ENCODE measurements around the gene SEPTIN10. TPM values are rescaled to one million over a fixed set of nuclear protein-coding genes. Genes with fewer than 3 reads are reported as not detected.

SEPTIN10 gene
- total and polyA plus RNA-seq, 2 donors, result 90.2 to 140 TPM

GRCh38 chr2:109510136-109511028, 103.4 kb downstream of the SEPTIN10 start:
- WGBS, result 57% methylated on average over 19 of the region's 19 CpGs
- H3K4me3 ChIP-seq (ENCODE audit: low read depth, low read length), result no peak overlapping the region
- peak; percentile 45 for DNase-seq (ENCODE audit: extremely low spot score)
- no peaks in the 10 kb centered on the region for H3K4me1 ChIP-seq (ENCODE audit: insufficient read depth)
- H3K27ac ChIP-seq (ENCODE audit: low read depth), result no peak overlapping the region
- no peaks in the 10 kb centered on the region for H3K36me3 ChIP-seq (ENCODE audit: insufficient read depth)

DNA sequence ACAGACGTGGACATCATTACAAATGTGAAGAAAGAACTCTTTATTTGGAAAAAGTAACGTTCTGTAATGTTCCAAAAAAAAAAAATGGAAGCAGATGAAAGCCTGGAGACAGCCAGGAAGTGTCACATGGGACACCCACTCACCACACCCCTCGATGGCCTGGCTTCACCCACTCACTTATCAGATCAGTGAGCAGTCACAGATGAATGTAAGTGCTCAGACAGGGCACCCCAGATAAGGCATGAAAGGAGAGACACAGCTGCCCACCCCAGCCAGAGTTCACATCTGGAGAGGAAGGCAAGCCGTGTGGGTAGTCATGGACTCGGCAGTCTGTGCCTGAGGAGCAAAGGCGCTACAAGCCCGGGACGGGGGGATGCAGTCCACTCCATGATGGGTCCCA, 105.2 kb downstream of the SEPTIN10 start:
- no peak overlapping the region for H3K27ac ChIP-seq (ENCODE audit: low read depth)
- no peak overlapping the region for H3K4me3 ChIP-seq (ENCODE audit: low read depth, low read length)
- H3K4me1 ChIP-seq (ENCODE audit: insufficient read depth), result no peaks in the 10 kb centered on the region
- H3K36me3 ChIP-seq (ENCODE audit: insufficient read depth), result no peaks in the 10 kb centered on the region
- no peak for DNase-seq (ENCODE audit: extremely low spot score)
- WGBS, result 68% methylated on average over 8 of the region's 8 CpGs

DNA sequence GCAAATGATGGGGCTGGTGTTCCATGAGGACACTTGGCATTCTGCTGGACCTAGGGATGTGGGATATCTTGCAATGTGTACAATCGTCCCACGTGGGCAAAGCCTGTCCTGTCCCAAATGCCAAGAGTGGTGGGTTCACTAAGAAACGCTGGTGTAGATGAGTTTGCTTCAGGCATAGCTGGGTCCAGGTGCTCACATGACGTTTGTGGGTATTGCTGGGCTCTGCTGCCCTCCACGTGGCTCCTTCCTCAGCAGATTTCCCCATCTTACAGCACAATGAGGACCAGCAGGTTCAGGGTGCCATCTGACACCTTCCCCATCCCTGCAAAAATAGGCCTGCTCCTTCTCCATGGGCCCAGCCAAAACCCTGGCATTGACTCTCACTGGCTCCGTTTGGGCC, 105.9 kb downstream of the SEPTIN10 start:
- no peaks in the 10 kb centered on the region for H3K4me1 ChIP-seq (ENCODE audit: insufficient read depth)
- WGBS, result 81% methylated on average over 6 of the region's 6 CpGs

DNA sequence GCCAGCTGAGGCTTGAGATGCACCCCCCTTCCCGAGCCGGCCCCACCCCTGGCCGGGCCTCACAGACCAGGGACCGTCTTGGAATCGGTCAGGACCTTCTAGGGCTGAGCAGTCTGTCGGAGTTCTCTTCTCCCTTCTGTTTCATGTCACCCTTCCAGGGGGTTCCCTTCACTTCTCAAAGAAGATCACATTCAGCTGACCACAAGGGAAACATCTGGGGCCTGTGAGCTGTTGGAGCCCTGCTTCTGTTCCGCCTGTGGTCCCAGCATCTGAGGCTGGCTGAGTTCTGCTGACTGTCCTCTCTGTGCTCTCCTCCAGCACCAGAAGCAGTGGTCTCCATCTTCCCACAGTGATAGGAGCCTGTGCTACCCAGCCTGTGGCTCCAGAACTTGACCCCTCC, 106.5 kb downstream of the SEPTIN10 start:
- DNase-seq (ENCODE audit: extremely low spot score), result no peak
- H3K4me3 ChIP-seq (ENCODE audit: low read depth, low read length), result no peak overlapping the region
- 55% methylated on average over 7 of the region's 7 CpGs for whole genome bisulfite sequencing
- H3K36me3 ChIP-seq (ENCODE audit: insufficient read depth), result no peaks in the 10 kb centered on the region
- no peaks in the 10 kb centered on the region for H3K4me1 ChIP-seq (ENCODE audit: insufficient read depth)
- no peak overlapping the region for H3K27ac ChIP-seq (ENCODE audit: low read depth)

More for the DNA sequence above, 105.9 kb downstream of the SEPTIN10 start:
- H3K4me3 ChIP-seq (ENCODE audit: low read depth, low read length), result no peak overlapping the region
- no peak for DNase-seq (ENCODE audit: extremely low spot score)
- no peak overlapping the region for H3K27ac ChIP-seq (ENCODE audit: low read depth)
- no peaks in the 10 kb centered on the region for H3K36me3 ChIP-seq (ENCODE audit: insufficient read depth)

DNA sequence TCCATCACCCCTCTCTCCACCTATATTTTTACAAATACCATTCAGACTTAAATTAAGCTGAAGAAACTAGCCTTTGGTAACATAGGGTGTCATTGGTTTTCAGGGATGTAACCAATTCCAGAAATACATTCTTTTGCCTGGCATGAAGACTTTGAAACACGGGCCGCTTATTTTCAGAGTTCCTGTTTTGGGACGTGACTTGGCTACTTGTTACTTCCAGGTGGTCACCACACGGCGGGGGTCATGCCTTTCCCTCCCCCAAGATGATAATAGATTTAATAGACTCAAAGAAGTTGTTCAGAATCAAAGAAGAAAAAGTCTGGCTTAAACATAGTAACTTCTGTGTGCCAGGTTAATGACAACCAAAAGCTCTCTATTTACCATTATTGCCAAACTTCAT, 110.6 kb downstream of the SEPTIN10 start:
- WGBS, result 75% methylated on average over 5 of the region's 5 CpGs
- Histone ChIP-seq H3K36me3 (ENCODE audit: insufficient read depth) (peaks cover 2% of the 10 kb centered on the region), H3K4me1 (ENCODE audit: insufficient read depth) (no peaks in the 10 kb centered on the region), H3K27ac (ENCODE audit: low read depth) (no peak overlapping the region), H3K4me3 (ENCODE audit: low read depth, low read length) (no peak overlapping the region)
- DNase-seq (ENCODE audit: extremely low spot score), result no peak

- Histone ChIP-seq H3K36me3 (ENCODE audit: insufficient read depth) (peaks cover 2% of the 10 kb centered on the region), H3K4me3 (ENCODE audit: low read depth, low read length) (no peak overlapping the region), H3K4me1 (ENCODE audit: insufficient read depth) (no peaks in the 10 kb centered on the region), H3K27ac (ENCODE audit: low read depth) (no peak overlapping the region)
- 95% methylated on average over 21 of the region's 21 CpGs for WGBS
- DNase-seq (ENCODE audit: extremely low spot score), result no peak
These were observed 112.3 kb downstream of the SEPTIN10 start for GRCh38 chr2:109501461-109501860.

DNA sequence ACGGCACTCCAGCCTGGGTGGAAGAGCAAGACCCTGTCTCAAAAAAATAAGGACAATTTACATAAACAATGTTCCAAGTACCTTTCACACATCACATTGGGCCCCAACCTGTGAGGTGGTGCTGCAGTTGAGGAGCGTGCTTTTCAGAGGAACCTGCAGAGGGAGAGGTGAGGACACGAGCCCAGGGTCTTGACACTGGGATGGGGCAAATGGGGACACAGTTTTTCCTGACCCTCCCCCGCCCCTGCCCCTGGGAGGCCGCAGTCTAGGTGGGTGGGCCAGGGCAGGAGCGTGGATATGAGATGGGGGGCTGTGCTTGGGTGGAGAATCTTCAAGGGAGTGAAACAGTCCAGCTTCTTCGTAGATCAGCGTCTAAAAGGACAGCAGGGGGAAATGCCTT, 112.9 kb downstream of the SEPTIN10 start:
- 95% methylated on average over 8 of the region's 8 CpGs for WGBS
- DNase-seq (ENCODE audit: extremely low spot score), result no peak
- peaks cover 2% of the 10 kb centered on the region for H3K36me3 ChIP-seq (ENCODE audit: insufficient read depth)
- H3K4me3 ChIP-seq (ENCODE audit: low read depth, low read length), result no peak overlapping the region
- H3K27ac ChIP-seq (ENCODE audit: low read depth), result no peak overlapping the region
- H3K4me1 ChIP-seq (ENCODE audit: insufficient read depth), result no peaks in the 10 kb centered on the region

GRCh38 chr2:109499566-109499965, 114.2 kb downstream of the SEPTIN10 start:
- peaks cover 2% of the 10 kb centered on the region for H3K36me3 ChIP-seq (ENCODE audit: insufficient read depth)
- no peaks in the 10 kb centered on the region for H3K4me1 ChIP-seq (ENCODE audit: insufficient read depth)
- 71% methylated on average over 5 of the region's 5 CpGs for WGBS
- H3K4me3 ChIP-seq (ENCODE audit: low read depth, low read length), result no peak overlapping the region
- no peak overlapping the region for H3K27ac ChIP-seq (ENCODE audit: low read depth)
- peak; percentile 57 for DNase-seq (ENCODE audit: extremely low spot score)

DNA sequence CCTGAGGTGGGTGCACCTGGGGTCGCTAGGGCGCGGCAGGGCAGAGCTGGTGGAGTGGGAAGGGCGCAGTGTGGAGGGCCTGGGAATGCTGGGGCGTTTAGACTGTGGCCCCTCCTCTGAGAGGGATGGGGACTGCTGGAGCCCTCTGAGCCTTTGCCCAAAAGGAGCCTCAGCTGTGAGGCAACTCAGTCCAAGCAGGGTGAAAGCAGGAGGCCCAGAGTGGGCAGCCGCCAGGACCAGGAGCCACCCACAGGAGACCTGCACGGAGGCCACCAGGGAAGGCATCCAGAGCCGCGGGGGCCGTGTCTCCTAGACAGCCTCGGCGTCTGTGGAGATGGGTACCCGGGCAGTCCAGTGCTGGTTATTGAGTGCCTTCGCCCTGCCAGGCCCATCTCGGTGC, 114.9 kb downstream of the SEPTIN10 start:
- peaks cover 2% of the 10 kb centered on the region for H3K36me3 ChIP-seq (ENCODE audit: insufficient read depth)
- 85% methylated on average over 15 of the region's 15 CpGs for WGBS
- H3K4me1 ChIP-seq (ENCODE audit: insufficient read depth), result no peaks in the 10 kb centered on the region
- no peak overlapping the region for H3K4me3 ChIP-seq (ENCODE audit: low read depth, low read length)
- no peak for DNase-seq (ENCODE audit: extremely low spot score)
- H3K27ac ChIP-seq (ENCODE audit: low read depth), result no peak overlapping the region

DNA sequence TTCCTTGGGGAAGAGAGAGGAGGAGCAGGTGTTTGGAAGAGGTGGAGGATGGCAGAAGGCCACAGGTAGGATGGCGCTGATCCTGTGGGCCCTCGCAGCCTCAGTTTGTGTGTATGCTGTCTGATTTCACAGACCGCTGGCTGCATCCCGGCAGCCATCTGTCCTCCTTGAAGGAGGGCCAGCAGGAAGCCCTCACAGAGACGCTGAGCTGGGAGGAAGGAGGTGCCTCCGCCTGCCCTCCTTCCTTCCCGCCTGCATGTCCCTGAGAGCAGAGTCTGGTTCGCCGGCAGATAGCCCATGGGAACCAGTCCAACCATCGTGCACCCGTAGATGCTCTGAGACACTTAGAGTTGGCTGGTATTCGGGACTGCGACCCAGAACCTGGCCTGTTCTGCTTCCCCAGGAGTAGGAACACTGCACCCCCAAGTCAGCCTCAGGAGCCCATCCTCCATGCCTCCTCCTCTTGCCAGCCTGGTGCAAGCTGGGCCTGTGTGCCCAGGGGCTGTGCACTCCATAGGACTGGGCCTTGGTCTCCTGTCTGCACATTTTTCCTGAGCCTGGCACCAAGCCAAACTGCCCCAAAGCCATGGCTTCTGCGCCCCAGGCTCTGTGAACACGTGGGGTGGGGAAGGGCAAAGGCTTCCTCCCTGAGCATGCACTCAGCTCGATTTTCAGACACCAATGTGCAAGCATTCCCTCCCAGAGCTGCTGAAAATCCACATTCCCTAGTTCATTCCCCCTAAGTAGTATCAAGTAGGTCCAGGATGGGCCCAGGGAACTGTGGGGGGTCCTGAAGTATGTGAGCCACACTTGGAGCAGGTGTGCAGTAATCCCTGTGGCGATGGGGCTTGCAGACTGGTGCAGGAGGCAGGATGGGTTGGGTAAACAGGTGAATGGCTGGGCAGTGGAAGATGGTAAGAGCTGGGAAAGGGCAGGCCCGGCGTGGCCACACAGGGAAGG, 115.6 kb downstream of the SEPTIN10 start:
- Histone ChIP-seq H3K27ac (ENCODE audit: low read depth) (no peak overlapping the region), H3K4me1 (ENCODE audit: insufficient read depth) (no peaks in the 10 kb centered on the region), H3K4me3 (ENCODE audit: low read depth, low read length) (no peak overlapping the region), H3K36me3 (ENCODE audit: insufficient read depth) (peaks cover 2% of the 10 kb centered on the region)
- WGBS, result 59% methylated on average over 19 of the region's 19 CpGs
- no peak for DNase-seq (ENCODE audit: extremely low spot score)

DNA sequence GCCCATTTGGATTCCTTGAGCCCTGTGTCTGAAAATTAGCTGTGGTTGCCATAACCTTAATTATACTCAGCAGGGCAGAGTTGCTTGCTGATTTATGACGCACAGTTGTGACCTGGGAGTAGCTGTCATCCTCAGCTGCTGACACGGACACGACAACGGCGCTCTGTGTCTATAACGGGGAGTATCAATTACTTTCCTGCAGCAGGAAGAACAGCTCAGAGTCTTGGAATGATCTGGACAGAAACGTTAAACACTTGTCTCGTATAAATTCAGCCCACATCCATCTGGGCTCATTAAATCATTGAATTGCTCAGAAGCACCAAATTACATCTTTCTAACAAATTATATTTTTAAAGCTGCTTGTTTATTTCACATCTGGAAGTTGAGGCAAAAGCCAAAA, 116.3 kb downstream of the SEPTIN10 start:
- DNase-seq (ENCODE audit: extremely low spot score), result no peak
- WGBS, result 42% methylated on average over 8 of the region's 8 CpGs
- Histone ChIP-seq H3K4me3 (ENCODE audit: low read depth, low read length) (no peak overlapping the region), H3K36me3 (ENCODE audit: insufficient read depth) (peaks cover 2% of the 10 kb centered on the region), H3K27ac (ENCODE audit: low read depth) (no peak overlapping the region), H3K4me1 (ENCODE audit: insufficient read depth) (no peaks in the 10 kb centered on the region)

GRCh38 chr2:109494351-109494750, 119.4 kb downstream of the SEPTIN10 start:
- no peak overlapping the region for H3K27ac ChIP-seq (ENCODE audit: low read depth)
- no peaks in the 10 kb centered on the region for H3K36me3 ChIP-seq (ENCODE audit: insufficient read depth)
- no peaks in the 10 kb centered on the region for H3K4me1 ChIP-seq (ENCODE audit: insufficient read depth)
- 91% methylated on average over 3 of the region's 3 CpGs for WGBS
- no peak overlapping the region for H3K4me3 ChIP-seq (ENCODE audit: low read depth, low read length)
- DNase-seq (ENCODE audit: extremely low spot score), result no peak

GRCh38 chr2:109493176-109493935, 120.4 kb downstream of the SEPTIN10 start:
- H3K4me1 ChIP-seq (ENCODE audit: insufficient read depth), result no peaks in the 10 kb centered on the region
- no peak for DNase-seq (ENCODE audit: extremely low spot score)
- 97% methylated on average over 4 of the region's 4 CpGs for WGBS
- no peak overlapping the region for H3K27ac ChIP-seq (ENCODE audit: low read depth)
- H3K36me3 ChIP-seq (ENCODE audit: insufficient read depth), result no peaks in the 10 kb centered on the region
- no peak overlapping the region for H3K4me3 ChIP-seq (ENCODE audit: low read depth, low read length)

Measured in urinary bladder (tissue), 4 donors.